Measurements from ENCODE around the gene HSPBAP1.

HSPBAP1 gene

GRCh38 chr3:122816587-122816986 lies 23.0 kb upstream of the HSPBAP1 start:
- no peak for DNase-seq (ENCODE audit: low read depth)
- no peak overlapping the region for H3K4me3 ChIP-seq (ENCODE audit: low read depth, low read length)
- TF ChIP-seq CTCF (IDR thresholded peaks at IDR 0.05; ENCODE audit: control insufficient read depth, extremely low read depth, insufficient read depth) = no peak

- no peak for TF ChIP-seq CTCF (IDR thresholded peaks at IDR 0.05; ENCODE audit: control insufficient read depth, extremely low read depth, insufficient read depth)
- H3K4me3 ChIP-seq (ENCODE audit: low read depth, low read length) = no peak overlapping the region
- DNase-seq (ENCODE audit: low read depth) = no peak
These were observed 17.1 kb upstream of the HSPBAP1 start for GRCh38 chr3:122810734-122811133.

- no peak overlapping the region for H3K4me3 ChIP-seq (ENCODE audit: low read depth, low read length)
- DNase-seq (ENCODE audit: low read depth) = no peak
- no peak for TF ChIP-seq CTCF (IDR thresholded peaks at IDR 0.05; ENCODE audit: control insufficient read depth, extremely low read depth, insufficient read depth)
These were observed 10.3 kb upstream of the HSPBAP1 start for GRCh38 chr3:122803977-122804376.

GRCh38 chr3:122802323-122802722 lies 8.7 kb upstream of the HSPBAP1 start:
- no peak overlapping the region for H3K4me3 ChIP-seq (ENCODE audit: low read depth, low read length)
- no peak for DNase-seq (ENCODE audit: low read depth)
- TF ChIP-seq CTCF (IDR thresholded peaks at IDR 0.05; ENCODE audit: control insufficient read depth, extremely low read depth, insufficient read depth) = no peak

- TF ChIP-seq CTCF (IDR thresholded peaks at IDR 0.05; ENCODE audit: control insufficient read depth, extremely low read depth, insufficient read depth) = no peak
- no peak overlapping the region for H3K4me3 ChIP-seq (ENCODE audit: low read depth, low read length)
- no peak for DNase-seq (ENCODE audit: low read depth)
These were observed 7.1 kb upstream of the HSPBAP1 start for GRCh38 chr3:122800706-122801237.

GRCh38 chr3:122800031-122800430 lies 6.4 kb upstream of the HSPBAP1 start:
- no peak for DNase-seq (ENCODE audit: low read depth)
- H3K4me3 ChIP-seq (ENCODE audit: low read depth, low read length) = no peak overlapping the region
- TF ChIP-seq CTCF (IDR thresholded peaks at IDR 0.05; ENCODE audit: control insufficient read depth, extremely low read depth, insufficient read depth) = no peak

- no peak overlapping the region for H3K4me3 ChIP-seq (ENCODE audit: low read depth, low read length)
- DNase-seq (ENCODE audit: low read depth) = no peak
- no peak for TF ChIP-seq CTCF (IDR thresholded peaks at IDR 0.05; ENCODE audit: control insufficient read depth, extremely low read depth, insufficient read depth)
These were observed 5.7 kb upstream of the HSPBAP1 start for GRCh38 chr3:122799322-122799721.

Data from LNCaP clone FGC (cell line).